HG03460 (cell line): ENCODE data around the gene RAB3C.

Experiments used
- ATAC-seq: cut with Tn5 transposase; IDR thresholded peaks from one replicate; pipeline ENCODE4 v1.9.1; 2021; ENCODE audit not compliant: unreplicated experiment

The RAB3C gene

DNA sequence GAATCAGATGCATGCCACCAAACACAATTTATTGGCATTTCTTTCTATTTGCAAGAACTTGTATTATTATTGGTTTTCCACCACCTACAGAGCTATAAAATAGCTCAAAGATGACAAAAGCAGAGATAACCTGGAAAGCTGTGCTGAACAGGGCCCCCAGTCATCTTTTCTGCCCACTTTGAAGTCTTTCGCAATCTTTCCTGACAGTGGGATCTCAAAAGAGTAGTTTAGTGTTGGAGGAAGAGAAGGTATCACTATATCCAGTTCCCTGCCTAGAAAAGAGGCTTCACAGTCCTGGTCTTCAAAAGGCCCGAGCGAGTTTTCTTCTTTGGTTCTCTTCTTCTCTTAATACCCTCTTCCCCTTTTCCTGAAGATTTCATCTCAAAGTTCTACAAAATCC is 231.0 kb downstream of the RAB3C start:
- ATAC-seq: no peak

DNA sequence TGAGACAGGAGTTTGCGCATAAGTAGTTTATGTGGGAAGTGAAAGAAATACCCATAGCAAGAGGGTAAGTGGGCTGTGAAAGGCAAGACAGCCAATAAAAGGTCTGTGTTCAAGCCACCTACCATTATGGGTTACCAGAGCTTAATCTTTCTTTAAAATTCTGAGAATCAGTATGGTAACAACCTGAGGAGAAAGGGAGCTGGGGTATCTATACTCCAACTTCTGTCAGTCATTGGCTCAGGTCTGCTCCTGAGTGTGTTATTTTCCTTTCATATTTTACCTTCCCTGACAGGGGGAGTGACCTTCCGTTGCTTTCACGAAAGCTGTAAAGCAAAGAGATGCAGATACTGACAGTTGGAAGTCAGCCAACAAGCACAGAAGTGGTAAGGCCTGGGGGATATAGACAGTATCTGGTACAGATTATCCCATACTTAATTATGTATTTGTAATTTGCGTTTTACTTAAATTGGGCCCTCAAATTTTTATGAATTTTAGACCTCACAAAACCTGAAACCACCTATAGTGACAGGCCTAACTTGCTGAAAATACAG is 233.4 kb downstream of the RAB3C start:
- no peak for ATAC-seq

DNA sequence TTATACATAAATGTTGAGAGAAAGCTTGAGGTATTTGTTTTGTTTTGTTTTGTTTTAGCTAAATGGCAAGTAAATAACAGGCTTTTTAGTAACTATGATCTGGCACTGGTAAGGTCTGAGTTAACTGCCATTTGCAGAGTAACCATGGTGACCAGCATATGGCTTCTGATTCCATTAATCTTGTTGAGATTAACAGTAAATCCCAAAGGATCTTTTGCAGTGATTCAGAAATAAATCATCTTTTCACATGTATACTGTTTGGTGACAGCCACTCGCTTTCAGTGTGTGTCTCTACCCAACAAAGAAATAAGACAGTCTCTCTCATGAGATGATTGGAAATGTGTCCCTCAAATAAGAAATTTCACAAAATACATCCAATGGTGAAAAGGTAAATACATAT is 235.6 kb downstream of the RAB3C start:
- no peak for ATAC-seq

DNA sequence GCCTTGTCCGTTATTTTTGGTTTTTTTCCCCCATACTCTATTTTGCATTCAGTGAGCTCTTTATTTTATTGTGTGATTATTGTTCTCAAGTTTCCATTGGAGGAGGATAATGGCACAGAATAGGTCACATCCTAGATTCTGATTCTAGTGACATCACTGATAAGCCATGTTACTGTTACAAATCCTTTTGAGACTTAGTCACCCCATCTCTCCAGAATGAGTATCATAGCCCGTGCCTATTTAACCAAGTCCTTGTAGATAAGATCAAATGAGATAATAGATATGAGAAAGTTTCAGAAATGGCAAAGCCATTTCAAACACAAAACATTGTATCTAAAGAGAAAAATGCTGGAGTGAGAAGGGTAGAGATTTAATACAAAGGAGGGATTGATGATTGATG is 242.6 kb downstream of the RAB3C start:
- ATAC-seq: no peak

DNA sequence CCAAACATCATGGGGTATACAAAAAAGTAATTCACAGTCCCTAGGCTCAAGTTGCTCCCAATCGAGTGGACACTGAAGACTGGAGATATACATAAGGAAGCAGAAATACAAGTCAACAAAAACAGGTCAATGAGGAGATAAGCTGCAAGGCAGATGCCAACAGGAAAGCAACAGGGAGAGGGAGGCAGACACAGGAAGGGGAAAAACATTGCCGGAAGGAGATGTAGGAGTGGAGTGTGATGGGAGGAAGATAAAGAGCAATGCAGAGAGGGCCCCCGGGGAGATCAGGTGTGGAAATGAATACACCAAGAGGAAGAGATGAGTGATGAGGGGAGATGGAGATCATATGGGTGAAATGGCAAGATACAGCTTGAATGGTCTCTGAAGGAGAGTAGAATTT is 243.0 kb downstream of the RAB3C start:
- ATAC-seq: no peak

DNA sequence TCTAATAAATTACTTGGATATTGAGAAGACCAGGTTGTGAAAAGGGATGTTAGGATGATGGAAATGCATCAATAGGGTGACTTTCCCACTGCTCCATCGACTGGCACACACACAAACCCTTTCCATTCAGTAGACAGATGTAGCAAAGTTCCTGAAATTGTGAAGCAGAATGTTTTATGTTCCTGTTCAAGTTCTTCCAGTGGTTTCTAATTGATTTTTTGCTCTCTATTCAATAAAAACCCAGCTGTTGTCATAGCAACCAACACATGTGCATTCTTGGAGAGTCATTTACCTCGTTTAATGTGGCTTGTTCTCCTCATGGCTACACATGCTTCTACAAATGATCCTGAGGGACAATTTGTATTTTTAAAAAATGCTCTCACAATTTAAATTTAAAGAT is 244.6 kb downstream of the RAB3C start:
- ATAC-seq: no peak

DNA sequence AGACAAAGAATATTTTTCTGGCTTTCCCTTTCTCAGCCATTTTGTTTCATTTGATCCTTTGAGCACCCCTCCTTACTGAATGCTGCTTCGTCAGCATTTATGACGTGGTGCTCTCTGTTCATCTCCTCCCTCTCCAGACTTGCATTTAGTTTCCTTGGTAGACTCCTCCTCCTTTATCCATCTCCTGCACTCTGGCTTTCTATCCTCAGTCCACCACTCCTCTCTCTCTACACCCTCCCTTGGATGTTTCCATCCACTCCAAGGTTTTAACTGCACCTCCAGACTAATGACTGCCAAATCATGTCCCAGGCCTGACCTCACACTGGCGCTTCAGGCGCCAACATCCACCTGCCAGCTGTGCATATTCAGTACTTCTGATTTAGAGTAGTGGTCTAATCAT is 245.4 kb downstream of the RAB3C start:
- ATAC-seq: no peak

DNA sequence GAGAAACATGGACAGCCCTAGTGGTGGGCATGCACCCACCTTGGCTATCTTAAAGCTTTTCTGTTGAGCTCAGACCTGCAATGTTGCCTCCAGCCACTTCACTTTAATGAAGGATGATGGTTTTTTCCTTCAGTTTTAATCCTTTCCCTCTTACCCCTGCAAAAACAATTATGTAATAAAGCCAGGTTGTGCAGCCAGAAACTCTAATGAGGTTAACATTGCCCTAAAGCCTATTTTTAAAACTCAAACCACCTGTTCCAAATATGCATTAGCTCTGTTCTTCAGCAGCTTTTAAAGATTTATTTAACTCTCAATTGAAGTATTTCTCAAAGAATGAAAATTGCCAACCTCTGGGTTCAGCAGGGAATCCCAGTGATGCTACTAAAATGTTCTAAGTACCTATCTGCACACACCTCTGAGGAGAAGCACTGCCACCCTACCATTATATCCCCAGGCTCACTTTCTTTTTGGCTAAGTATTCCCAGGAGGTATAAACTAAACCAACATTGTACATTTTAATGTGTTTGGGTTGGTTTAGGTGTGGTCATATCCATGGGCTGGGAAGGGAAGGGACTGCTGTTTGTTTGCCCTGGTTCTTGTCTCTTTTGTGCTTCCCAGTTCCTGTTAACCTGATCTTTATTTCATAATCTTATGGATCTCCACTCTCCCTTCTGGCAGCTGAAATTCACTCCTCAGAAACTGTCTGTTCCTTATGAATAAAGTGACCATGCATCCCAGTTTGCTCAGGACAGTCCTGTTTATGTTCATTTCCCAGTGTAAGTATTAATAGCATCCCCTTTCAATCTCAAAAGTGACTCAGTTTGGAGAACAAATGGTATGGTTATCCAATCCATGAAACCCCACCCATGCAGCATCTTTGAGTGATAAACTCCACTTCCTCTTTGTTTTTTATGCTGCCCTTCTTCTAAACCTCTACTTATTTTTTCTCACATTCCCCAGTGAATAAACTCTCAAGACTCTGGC is 251.7 kb downstream of the RAB3C start:
- ATAC-seq: no peak

DNA sequence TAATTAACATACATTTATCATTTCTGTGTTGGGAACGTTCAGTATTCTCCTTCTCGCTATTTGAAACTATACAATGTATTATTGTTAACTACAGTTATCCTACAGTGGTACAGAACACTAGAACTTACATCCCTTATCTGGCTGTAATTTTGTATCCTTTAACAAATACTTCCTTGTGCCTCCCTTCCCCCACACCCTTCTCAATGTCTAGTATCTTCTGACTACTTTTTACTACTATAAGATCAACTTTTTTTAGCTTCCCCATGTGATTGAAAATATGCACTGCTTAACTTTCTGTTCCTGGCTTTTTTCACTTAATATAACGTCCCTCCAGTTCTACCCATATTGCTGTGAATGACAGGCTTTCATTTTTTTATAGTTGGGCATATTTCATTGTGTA is 253.5 kb downstream of the RAB3C start:
- ATAC-seq: no peak

DNA sequence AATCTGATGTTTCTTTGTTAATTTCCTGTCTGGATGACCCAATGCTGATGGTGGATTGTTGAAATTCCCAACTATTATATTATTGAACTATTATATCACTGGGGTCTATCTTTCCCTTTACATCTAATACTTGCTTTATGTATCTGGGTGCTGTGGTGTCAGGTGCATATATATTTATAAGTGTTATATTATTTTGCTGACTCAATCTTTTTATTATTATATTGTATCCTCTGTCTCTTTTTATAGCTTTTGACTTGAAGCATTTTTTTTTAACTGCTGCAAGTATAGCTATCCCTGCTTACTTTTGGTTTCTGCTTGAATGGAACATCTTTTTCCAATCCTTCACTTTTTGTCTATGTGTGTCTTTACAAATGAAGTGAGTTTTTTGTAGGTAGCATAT is 255.9 kb downstream of the RAB3C start:
- ATAC-seq: no peak

DNA sequence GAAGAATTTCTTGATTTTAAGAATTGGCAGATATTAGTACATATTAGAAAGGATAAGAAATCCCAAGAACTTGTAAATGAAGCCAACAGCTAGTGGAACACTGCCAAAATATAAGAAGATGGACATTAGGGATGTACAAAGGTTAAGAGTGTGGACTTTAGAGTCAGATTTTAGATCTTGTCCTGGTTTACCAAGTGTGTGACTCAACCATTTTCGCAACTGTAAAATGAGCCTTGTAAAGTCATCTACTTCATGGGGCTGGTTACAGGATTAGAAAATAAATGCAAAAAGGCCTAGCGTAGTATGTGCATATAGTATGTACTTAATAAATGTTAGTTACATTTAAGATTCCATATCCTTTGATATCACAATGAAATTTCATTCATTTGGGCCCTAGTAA is 260.0 kb downstream of the RAB3C start:
- no peak for ATAC-seq

DNA sequence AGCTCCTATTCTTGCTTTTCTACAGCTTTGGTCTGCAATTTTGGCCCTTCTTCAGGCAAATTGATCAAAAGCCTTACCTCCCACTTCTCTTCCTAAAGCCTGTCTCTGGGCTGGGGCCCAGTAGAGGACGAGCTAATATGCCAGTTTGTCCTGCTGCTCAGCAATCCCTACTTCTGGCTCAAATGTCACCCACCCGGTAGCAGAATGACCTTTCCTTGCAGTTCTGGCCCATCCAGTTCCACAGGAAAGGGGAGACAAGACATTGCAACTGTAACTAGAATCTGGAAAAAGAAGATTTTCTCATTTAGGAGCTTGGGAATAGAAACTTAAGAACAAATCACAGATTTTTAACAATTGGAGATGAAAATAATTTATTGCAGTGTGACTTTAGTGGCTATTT is 261.5 kb downstream of the RAB3C start:
- ATAC-seq: no peak

DNA sequence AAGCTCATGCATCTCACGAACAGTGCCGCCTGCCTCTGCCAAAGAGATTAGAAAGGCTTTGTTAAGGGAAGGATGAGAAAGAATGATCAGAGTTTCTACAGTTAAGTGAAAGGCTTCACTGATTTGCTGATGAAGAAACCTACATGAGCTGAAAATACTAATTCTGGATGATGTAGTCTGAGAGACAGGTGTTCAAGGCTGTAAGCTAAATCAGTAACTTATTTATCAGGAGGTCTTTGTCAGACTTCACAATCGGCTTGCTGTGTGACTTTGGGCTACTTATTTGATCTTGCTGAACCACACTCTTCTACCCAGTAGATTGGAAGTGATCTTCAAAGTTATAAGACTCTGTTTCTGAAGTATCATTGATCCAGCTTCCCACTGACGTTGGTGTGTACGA is 264.2 kb downstream of the RAB3C start:
- no peak for ATAC-seq

DNA sequence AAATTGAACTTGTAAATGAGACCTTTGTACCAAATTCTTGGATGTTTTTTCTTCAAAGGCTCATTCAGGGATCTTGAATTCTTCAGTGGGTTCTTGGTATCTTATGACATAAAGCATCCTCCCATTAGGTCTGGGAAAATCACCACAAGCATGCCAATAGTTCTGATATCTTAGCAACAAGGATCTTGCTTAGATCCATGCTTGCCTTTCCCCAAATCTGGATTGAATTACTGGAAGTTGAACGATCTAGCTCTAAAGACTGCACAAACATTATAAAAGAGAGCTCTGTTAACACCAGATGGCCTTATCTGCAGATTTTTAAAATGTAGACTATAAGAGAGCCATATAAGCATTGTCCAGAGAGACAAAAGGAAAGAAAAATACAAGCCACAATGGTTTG is 266.3 kb downstream of the RAB3C start:
- no peak for ATAC-seq

DNA sequence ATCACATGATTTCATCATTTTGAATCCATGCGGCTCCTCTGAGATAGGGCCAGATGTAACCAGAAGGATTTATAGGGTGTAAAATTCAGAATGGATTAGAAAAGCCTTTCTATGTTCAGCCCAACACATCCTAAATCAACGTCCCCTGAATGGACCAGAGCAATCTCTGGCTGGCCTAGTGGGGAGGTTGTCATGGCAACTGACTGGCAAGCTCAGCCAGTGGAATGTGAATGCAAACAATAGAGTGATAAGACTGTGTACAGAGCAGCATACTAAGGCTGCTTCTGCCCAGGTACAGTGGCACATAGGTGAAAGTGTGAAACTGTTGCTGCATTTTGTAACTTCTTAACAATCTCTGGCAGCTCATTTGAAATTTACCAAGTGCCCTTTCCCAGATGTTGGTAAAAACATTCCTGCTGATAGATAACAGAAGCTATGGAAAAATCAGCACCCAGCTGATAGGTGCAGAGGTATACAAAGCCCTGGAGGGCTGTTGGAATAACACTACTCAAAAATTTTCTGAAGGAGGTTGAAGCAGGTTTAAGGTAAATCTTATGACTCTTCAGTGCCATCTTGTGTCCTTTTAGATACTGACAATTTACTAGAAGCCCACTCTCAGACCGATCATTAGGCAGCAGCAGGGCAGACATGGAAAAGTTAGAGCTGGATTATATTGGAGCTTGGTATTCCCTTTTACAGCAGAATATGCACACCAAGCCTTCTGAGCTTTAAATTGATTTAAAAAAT is 267.2 kb downstream of the RAB3C start:
- no peak for ATAC-seq

DNA sequence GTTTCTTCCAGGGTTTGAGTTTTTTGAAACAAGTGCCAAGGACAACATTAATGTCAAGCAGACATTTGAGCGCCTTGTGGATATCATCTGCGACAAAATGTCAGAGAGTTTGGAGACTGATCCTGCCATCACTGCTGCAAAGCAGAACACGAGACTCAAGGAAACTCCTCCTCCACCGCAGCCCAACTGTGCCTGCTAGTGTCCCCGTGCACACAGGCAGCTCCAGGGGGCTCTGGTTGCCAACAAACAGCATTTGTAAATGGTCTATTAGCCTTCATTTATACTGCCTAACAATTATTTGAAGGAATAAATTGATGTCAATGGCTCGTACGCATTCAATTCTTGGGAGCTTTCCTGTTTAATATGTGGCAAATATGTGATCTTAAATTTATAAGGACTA is 268.3 kb downstream of the RAB3C start:
- no peak for ATAC-seq

DNA sequence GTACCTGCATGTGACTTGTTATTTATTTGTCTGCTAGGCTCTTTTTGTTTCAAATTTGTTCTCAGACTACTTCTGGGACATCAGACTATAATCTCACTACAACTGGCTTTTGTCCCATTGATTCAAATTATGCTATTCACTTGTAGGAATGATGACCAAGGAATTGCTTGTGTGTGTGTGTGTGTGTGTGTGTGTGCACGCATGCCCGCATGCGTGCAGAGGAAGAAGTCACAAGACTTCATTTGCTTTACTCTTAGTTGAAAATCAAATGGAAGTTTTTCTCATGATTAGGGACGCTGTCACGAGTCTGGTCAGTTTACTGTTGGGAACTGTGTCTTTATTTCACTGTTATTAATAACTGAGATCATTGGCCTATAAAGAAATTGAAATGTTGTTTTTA is 268.7 kb downstream of the RAB3C start:
- ATAC-seq: no peak

DNA sequence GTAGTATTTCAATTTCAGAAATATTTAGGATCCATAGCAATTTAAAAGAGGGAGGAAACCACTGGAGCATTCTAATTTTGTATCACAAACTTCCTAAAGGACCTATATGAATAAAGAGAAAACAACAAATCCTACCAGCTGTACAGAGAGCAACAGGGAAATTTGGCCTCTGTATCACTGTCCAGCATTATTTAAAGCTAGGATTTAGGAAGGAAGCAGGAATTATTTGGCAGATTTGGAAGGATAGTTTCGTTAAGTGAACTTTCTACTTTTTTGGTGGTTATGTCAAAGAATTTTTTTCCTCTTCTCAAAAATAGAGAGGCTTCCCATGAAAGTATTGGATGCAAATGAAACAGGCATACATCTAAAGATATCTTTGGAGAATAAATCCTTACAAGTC is 269.7 kb downstream of the RAB3C start:
- ATAC-seq: no peak

DNA sequence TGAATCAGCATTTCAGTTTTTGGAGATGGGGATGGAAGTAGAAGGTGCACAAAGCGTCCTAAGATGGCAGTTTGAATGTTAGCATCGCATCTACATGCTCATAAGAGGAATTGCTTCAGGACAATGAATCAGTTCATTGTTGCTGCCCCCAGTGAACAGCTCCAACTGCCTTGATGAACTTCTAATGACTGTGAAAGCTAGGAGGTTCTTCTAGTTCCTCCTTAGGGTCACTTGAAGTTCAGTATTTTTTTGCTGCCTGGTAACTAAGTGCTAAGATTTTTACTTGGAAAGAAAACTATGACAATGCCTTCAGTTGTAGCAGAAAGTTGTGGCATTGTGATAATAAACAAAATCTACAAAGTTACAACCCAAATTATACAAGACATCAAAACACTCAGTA is 271.6 kb downstream of the RAB3C start:
- ATAC-seq: no peak

DNA sequence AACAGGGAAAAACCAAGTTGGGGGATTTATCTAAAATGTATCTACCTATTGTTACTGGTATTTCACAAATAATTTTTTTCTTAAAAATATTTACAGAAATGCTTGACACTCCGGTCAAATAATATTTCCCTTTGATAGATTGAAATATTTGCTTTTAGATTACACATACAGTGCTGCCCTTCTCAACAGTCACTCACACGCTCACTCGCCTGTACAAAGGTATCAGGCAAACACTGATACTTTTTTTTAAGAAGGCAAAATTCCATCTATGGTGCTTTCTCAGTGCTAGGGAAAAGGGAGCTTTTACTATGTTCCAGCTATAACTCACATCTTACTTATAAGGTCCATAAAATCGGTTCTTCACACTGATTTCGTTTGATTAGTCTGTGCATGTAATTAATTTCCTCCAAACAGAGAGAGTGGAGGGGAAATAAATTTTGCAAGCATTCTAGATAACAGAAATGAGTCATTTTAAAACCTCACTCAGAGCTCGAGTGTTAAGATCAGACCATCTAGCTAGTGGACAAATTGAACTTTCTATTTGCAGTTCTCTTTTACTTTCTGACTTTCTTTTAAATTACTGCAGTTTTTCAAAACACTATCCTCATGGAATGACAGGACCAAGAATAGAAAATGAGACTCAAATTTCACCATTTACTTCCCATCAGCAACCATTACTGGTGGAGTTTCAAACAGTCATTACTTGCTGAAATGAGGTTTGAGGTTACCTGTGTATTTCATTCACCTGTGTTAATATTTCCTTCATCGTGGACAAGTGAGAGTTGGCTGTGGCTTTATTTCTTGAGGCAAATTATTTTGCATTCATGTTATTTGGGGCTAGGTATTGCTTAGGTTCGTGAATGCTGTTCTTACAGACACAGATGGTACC is 273.2 kb downstream of the RAB3C start:
- ATAC-seq: no peak

DNA sequence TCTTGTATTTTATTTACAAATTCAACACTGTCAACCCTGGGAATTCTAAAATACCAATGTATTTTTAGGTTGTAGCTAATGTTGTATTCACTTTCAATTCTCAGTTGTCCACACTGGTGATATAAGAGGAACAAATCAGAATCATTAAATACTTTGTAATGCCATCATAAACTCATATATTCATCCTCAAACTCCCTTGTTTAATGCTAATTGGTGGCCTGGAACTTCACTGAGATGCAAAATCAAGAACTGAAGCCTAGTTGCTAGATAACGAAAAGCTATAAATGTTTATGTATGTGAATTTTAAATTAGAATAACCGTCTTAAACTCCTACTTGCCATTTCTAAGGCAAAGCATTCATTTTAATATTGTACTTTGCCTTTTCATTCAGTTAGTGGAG is 274.7 kb downstream of the RAB3C start:
- no peak for ATAC-seq
